DMS53 treated with DMSO at 0.1 percent for 48 hours (cell line): ENCODE measurements around the gene SCN11A.

Experiments used
- DNase-seq: peaks from one replicate; lab custom pipeline; 2025; ENCODE audit not compliant: unreplicated experiment; lab: John Stamatoyannopoulos, UW

SCN11A gene

GRCh38 chr3:39051649-39052561 is at the start of gene SCN11A, which contains the start of gene WDR48:
SCN11A (minus strand) TSS chr3:39051944; CDS start chr3:38950362, 101,582 bp downstream.
WDR48 (plus strand) TSS chr3:39052016; CDS start chr3:39052026, 10 bp downstream.
- peak; percentile 41 for DNase-seq

- DNase-seq = no peak
Measured at GRCh38 chr3:39101022-39101689, 49.4 kb upstream of the SCN11A start.

GRCh38 chr3:39100500-39100886 is 48.7 kb upstream of the SCN11A start:
- no peak for DNase-seq

GRCh38 chr3:39099738-39100499 is 48.2 kb upstream of the SCN11A start:
- DNase-seq = no peak

- DNase-seq = no peak
Measured at GRCh38 chr3:39099242-39099641, 47.5 kb upstream of the SCN11A start.

GRCh38 chr3:39098473-39099000 is 46.8 kb upstream of the SCN11A start:
- no peak for DNase-seq

- no peak for DNase-seq
Measured at GRCh38 chr3:39097716-39098472, 46.1 kb upstream of the SCN11A start.

GRCh38 chr3:39096775-39097174 is 45.0 kb upstream of the SCN11A start:
- DNase-seq = no peak

- DNase-seq = no peak
Measured at GRCh38 chr3:39095778-39096177, 44.0 kb upstream of the SCN11A start.

GRCh38 chr3:39094851-39095677 is 43.3 kb upstream of the SCN11A start:
- no peak for DNase-seq

- DNase-seq = no peak
Measured at GRCh38 chr3:39090922-39091321, 39.2 kb upstream of the SCN11A start.

- no peak for DNase-seq
Measured at GRCh38 chr3:39088889-39089288, 37.1 kb upstream of the SCN11A start.

- DNase-seq = no peak
Measured at GRCh38 chr3:39088456-39088855, 36.7 kb upstream of the SCN11A start.

- DNase-seq = no peak
Measured at GRCh38 chr3:39086144-39086543, 34.4 kb upstream of the SCN11A start.

- no peak for DNase-seq
Measured at GRCh38 chr3:39082666-39083313, 31.0 kb upstream of the SCN11A start.

GRCh38 chr3:39080026-39080425 is 28.3 kb upstream of the SCN11A start:
- no peak for DNase-seq

- no peak for DNase-seq
Measured at GRCh38 chr3:39079530-39079929, 27.8 kb upstream of the SCN11A start.

- DNase-seq = no peak
Measured at GRCh38 chr3:39075910-39076309, 24.2 kb upstream of the SCN11A start.

- DNase-seq = no peak
Measured at GRCh38 chr3:39068556-39068955, 16.8 kb upstream of the SCN11A start.
